DLD1 (cell line): ENCODE data around the gene ICAM2.
"Not testable (repeated sequence)": the region's sequence is repeated elsewhere in the genome, so short reads cannot be mapped to it uniquely, and the experiment has no call there.

Experiments used
- in situ Hi-C: cut with HindIII; loops from 2 replicates; pipeline ENCODE4 v1.10.0; 2017; ENCODE audit warnings: low sequenced_read_pairs

ICAM2 gene

GRCh38 chr17:64015447-64015846 is 5.0 kb downstream of the ICAM2 start:
- in situ Hi-C loops, result loop anchor here (10.0 kb wide), 1 partner anchor 91 kb away; no protein-coding TSS in a partner anchor

GRCh38 chr17:64009571-64010402 is 10.6 kb downstream of the ICAM2 start:
- in situ Hi-C loops, result loop anchor here (10.0 kb wide), 1 partner anchor 85 kb away; no protein-coding TSS in a partner anchor

- in situ Hi-C loops, result no loop called here
Observed at GRCh38 chr17:64008830-64009229, 11.6 kb downstream of the ICAM2 start.

GRCh38 chr17:64008346-64008745 is 12.1 kb downstream of the ICAM2 start:
- in situ Hi-C loops, result no loop called here

GRCh38 chr17:64007838-64008282 is 12.6 kb downstream of the ICAM2 start:
- in situ Hi-C loops, result no loop called here

GRCh38 chr17:64007089-64007837 is 13.2 kb downstream of the ICAM2 start:
- in situ Hi-C loops, result not testable (repeated sequence)

- in situ Hi-C loops, result no loop called here
Observed at GRCh38 chr17:64006361-64007088, 13.9 kb downstream of the ICAM2 start.

- in situ Hi-C loops, result no loop called here
Observed at GRCh38 chr17:64005734-64006167, 14.7 kb downstream of the ICAM2 start.

- in situ Hi-C loops, result no loop called here
Observed at GRCh38 chr17:64004903-64005733, 15.3 kb downstream of the ICAM2 start.

- in situ Hi-C loops, result no loop called here
Observed at GRCh38 chr17:64004218-64004770, 16.1 kb downstream of the ICAM2 start.

- in situ Hi-C loops, result no loop called here
Observed at GRCh38 chr17:64003526-64004121, 16.8 kb downstream of the ICAM2 start.

- in situ Hi-C loops, result no loop called here
Observed at GRCh38 chr17:64002658-64003525, 17.5 kb downstream of the ICAM2 start.

GRCh38 chr17:64001763-64002529 is 18.5 kb downstream of the ICAM2 start:
- in situ Hi-C loops, result no loop called here

- in situ Hi-C loops, result no loop called here
Observed at GRCh38 chr17:64001091-64001579, 19.3 kb downstream of the ICAM2 start.

GRCh38 chr17:63999680-64000531 is 20.5 kb downstream of the ICAM2 start:
- in situ Hi-C loops, result no loop called here

GRCh38 chr17:63998721-63999679 is 21.4 kb downstream of the ICAM2 start:
- in situ Hi-C loops, result no loop called here
